Activated naive CD4-positive, alpha-beta T cell treated with anti-CD3 and anti-CD28 coated beads for 36 hours (primary cell): Measurements from ENCODE around the gene RAPH1. TPM values are rescaled to one million over a fixed set of nuclear protein-coding genes. Genes with fewer than 3 reads are reported as not detected.
A peak's percentile ranks its signal among the peaks of the same experiment; 100 is the strongest.
"Not testable (repeated sequence)": the region's sequence is repeated elsewhere in the genome, so short reads cannot be mapped to it uniquely, and the experiment has no call there.

Experiments used
- CTCF ChIA-PET: fragments of 350-600 bp; sonication (Branson Sonifier 250); formaldehyde crosslinking; loops from one replicate; lab custom pipeline; 2021; ENCODE audit warnings: antibody characterized with exemption; lab: Charles Lee
- DNase-seq: peaks from one replicate; pipeline ENCODE4 v3.0.0-alpha.2; 2020
- H3K27ac Mint-ChIP-seq: one replicate; pipeline ENCODE4 v1.8.0; 2021; ENCODE audit warnings: mild to moderate bottlenecking, mixed read lengths
- H3K27me3 Mint-ChIP-seq: one replicate; pipeline ENCODE4 v1.8.0; 2021; ENCODE audit warnings: low read depth, mixed read lengths
- H3K36me3 Mint-ChIP-seq: one replicate; pipeline ENCODE4 v1.8.0; 2021; ENCODE audit warnings: low read depth, mixed read lengths
- H3K4me1 Mint-ChIP-seq: one replicate; pipeline ENCODE4 v1.8.0; 2021; ENCODE audit warnings: low read depth, mixed read lengths
- H3K4me3 Mint-ChIP-seq: one replicate; pipeline ENCODE4 v1.8.0; 2021; ENCODE audit warnings: mild to moderate bottlenecking, moderate library complexity, mixed read lengths
- H3K9me3 Mint-ChIP-seq: one replicate; pipeline ENCODE4 v1.8.0; 2021; ENCODE audit warnings: mixed read lengths
- intact Hi-C: fragments of 100-400 bp; cut with micrococcal nuclease; formaldehyde crosslinking; loops from one replicate; pipeline ENCODE4 v1.15.1; 2023
- total RNA-seq, 2 experiments: library from RNA; stranded (reverse); gene quantifications; one replicate each; pipeline ENCODE4 v1.2.3, GENCODE V29; 2021

The RAPH1 gene
- total RNA-seq, 2 experiments from 2014 or later, result 8.6 to 11.9 TPM

GRCh38 chr2:203543898-203544328 is 8.8 kb upstream of the RAPH1 start:
- no peak overlapping the region for H3K4me3 Mint-ChIP-seq
- CTCF ChIA-PET, result interaction anchor here (0.6 to 1.7 kb wide), 3 partner anchors 64 to 100 kb away, joined by 3 to 4 read pairs (median 3); no protein-coding TSS in a partner anchor
- H3K27ac Mint-ChIP-seq, result no peak overlapping the region
- no peak for DNase-seq
- intact Hi-C loops, result no loop called here
- peaks cover 7% of the 10 kb centered on the region for H3K4me1 Mint-ChIP-seq
- no peaks in the 10 kb centered on the region for H3K9me3 Mint-ChIP-seq
- no peaks in the 10 kb centered on the region for H3K36me3 Mint-ChIP-seq
- no peaks in the 10 kb centered on the region for H3K27me3 Mint-ChIP-seq

- CTCF ChIA-PET, result interaction anchor here (0.7 kb wide), 1 partner anchor 110 kb away, joined by 5 read pairs; no protein-coding TSS in a partner anchor
- intact Hi-C loops, DNase-seq, H3K27ac Mint-ChIP-seq, H3K36me3 Mint-ChIP-seq, H3K4me3 Mint-ChIP-seq, H3K4me1 Mint-ChIP-seq, H3K27me3 Mint-ChIP-seq: not testable (repeated sequence)
- H3K9me3 Mint-ChIP-seq, result peaks cover 12% of the 10 kb centered on the region
Observed at GRCh38 chr2:203540598-203540997, 5.5 kb upstream of the RAPH1 start.

- H3K4me3 Mint-ChIP-seq, H3K27ac Mint-ChIP-seq, intact Hi-C loops, H3K27me3 Mint-ChIP-seq, H3K36me3 Mint-ChIP-seq, H3K4me1 Mint-ChIP-seq: not testable (repeated sequence)
- peaks cover 12% of the 10 kb centered on the region for H3K9me3 Mint-ChIP-seq
- CTCF ChIA-PET, result interaction anchor here (0.6 kb wide), 1 partner anchor 227 kb away, joined by 4 read pairs; no protein-coding TSS in a partner anchor
- DNase-seq, result peak; percentile 6
Observed at GRCh38 chr2:203538237-203538636, 3.1 kb upstream of the RAPH1 start.

- H3K36me3 Mint-ChIP-seq, H3K27ac Mint-ChIP-seq, H3K27me3 Mint-ChIP-seq, H3K4me3 Mint-ChIP-seq, DNase-seq: not testable (repeated sequence)
- intact Hi-C loops, result loop anchor here (2.0 kb wide), 1 partner anchor 246 kb away; no protein-coding TSS in a partner anchor
- CTCF ChIA-PET, result interaction anchor here (0.6 kb wide), 1 partner anchor 59 kb away, joined by 3 read pairs; no protein-coding TSS in a partner anchor
- Mint-ChIP-seq H3K4me1 (peaks cover 21% of the 10 kb centered on the region), H3K9me3 (peaks cover 12% of the 10 kb centered on the region)
Observed at GRCh38 chr2:203536586-203536951, 1.5 kb upstream of the RAPH1 start.

- Mint-ChIP-seq H3K9me3 (peaks cover 12% of the 10 kb centered on the region), H3K36me3 (no peaks in the 10 kb centered on the region), H3K27me3 (peaks cover 6% of the 10 kb centered on the region), H3K27ac (peak overlapping the region; percentile 61), H3K4me3 (peak overlapping the region; percentile 82), H3K4me1 (peaks cover 21% of the 10 kb centered on the region)
- DNase-seq, result no peak
- CTCF ChIA-PET, result interaction anchor here (0.6 kb wide), 1 partner anchor 60 kb away, joined by 3 read pairs; no protein-coding TSS in a partner anchor
- intact Hi-C loops, result loop anchor here (1.0 to 2.0 kb wide), 5 partner anchors 37 to 297 kb away; partner anchors contain the start of gene CYP20A1
Observed at GRCh38 chr2:203535784-203536585, 884 bp upstream of the RAPH1 start.

GRCh38 chr2:203534621-203535077 is 452 bp downstream of the RAPH1 start:
- peak; percentile 49 for DNase-seq
- peaks cover 6% of the 10 kb centered on the region for H3K27me3 Mint-ChIP-seq
- no peaks in the 10 kb centered on the region for H3K36me3 Mint-ChIP-seq
- peak overlapping the region; percentile 79 for H3K4me3 Mint-ChIP-seq
- peaks cover 12% of the 10 kb centered on the region for H3K9me3 Mint-ChIP-seq
- peaks cover 21% of the 10 kb centered on the region for H3K4me1 Mint-ChIP-seq
- intact Hi-C loops, result loop anchor here (1.0 to 2.0 kb wide), 5 partner anchors 36 to 296 kb away; partner anchors contain the start of gene CYP20A1
- no peak overlapping the region for H3K27ac Mint-ChIP-seq
- CTCF ChIA-PET, result interaction anchor here (0.9 kb wide), 1 partner anchor 206 kb away, joined by 3 read pairs; no protein-coding TSS in a partner anchor

GRCh38 chr2:203533676-203534591 is 1.2 kb downstream of the RAPH1 start:
- CTCF ChIA-PET, result interaction anchor here (0.9 to 1.1 kb wide), 2 partner anchors 207 to 281 kb away, joined by 3 read pairs; no protein-coding TSS in a partner anchor
- peaks cover 6% of the 10 kb centered on the region for H3K27me3 Mint-ChIP-seq
- H3K4me1 Mint-ChIP-seq, result peaks cover 21% of the 10 kb centered on the region
- DNase-seq, result peak; percentile 32
- H3K27ac Mint-ChIP-seq, result no peak overlapping the region
- H3K9me3 Mint-ChIP-seq, result peaks cover 12% of the 10 kb centered on the region
- peak overlapping the region; percentile 79 for H3K4me3 Mint-ChIP-seq
- no peaks in the 10 kb centered on the region for H3K36me3 Mint-ChIP-seq
- intact Hi-C loops, result loop anchor here (1.0 to 2.0 kb wide), 4 partner anchors 35 to 295 kb away; partner anchors contain the start of gene CYP20A1

- Mint-ChIP-seq H3K9me3 (peaks cover 8% of the 10 kb centered on the region), H3K4me1 (peaks cover 21% of the 10 kb centered on the region), H3K4me3 (peak overlapping the region; percentile 79), H3K36me3 (no peaks in the 10 kb centered on the region), H3K27me3 (peaks cover 6% of the 10 kb centered on the region), H3K27ac (no peak overlapping the region)
- intact Hi-C loops, result no loop called here
- CTCF ChIA-PET, result interaction anchor here (0.9 to 1.1 kb wide), 3 partner anchors 9 to 282 kb away, joined by 3 to 4 read pairs (median 3); no protein-coding TSS in a partner anchor
- peak; percentile 13 for DNase-seq
Observed at GRCh38 chr2:203532957-203533658, 2.0 kb downstream of the RAPH1 start.

- H3K9me3 Mint-ChIP-seq, result no peaks in the 10 kb centered on the region
- intact Hi-C loops, result no loop called here
- DNase-seq, result no peak
- no peak overlapping the region for H3K27ac Mint-ChIP-seq
- H3K4me1 Mint-ChIP-seq, result peaks cover 6% of the 10 kb centered on the region
- no peaks in the 10 kb centered on the region for H3K27me3 Mint-ChIP-seq
- no peak overlapping the region for H3K4me3 Mint-ChIP-seq
- CTCF ChIA-PET, result interaction anchor here (0.7 to 1.0 kb wide), 2 partner anchors 58 to 74 kb away, joined by 4 to 5 read pairs; no protein-coding TSS in a partner anchor
- H3K36me3 Mint-ChIP-seq, result no peaks in the 10 kb centered on the region
Observed at GRCh38 chr2:203527719-203528118, 7.4 kb downstream of the RAPH1 start.

- H3K4me1 Mint-ChIP-seq, H3K27me3 Mint-ChIP-seq, intact Hi-C loops, H3K9me3 Mint-ChIP-seq, H3K36me3 Mint-ChIP-seq, H3K4me3 Mint-ChIP-seq, DNase-seq, H3K27ac Mint-ChIP-seq: not testable (repeated sequence)
- CTCF ChIA-PET, result interaction anchor here (0.6 kb wide), 2 partner anchors 155 to 183 kb away, joined by 3 read pairs; no protein-coding TSS in a partner anchor
Observed at GRCh38 chr2:203513268-203513667, 21.8 kb downstream of the RAPH1 start.

- DNase-seq, result no peak
- peaks cover 3% of the 10 kb centered on the region for H3K36me3 Mint-ChIP-seq
- intact Hi-C loops, result no loop called here
- H3K27me3 Mint-ChIP-seq, result no peaks in the 10 kb centered on the region
- peaks cover 4% of the 10 kb centered on the region for H3K9me3 Mint-ChIP-seq
- H3K27ac Mint-ChIP-seq, result no peak overlapping the region
- H3K4me3 Mint-ChIP-seq, result no peak overlapping the region
- H3K4me1 Mint-ChIP-seq, result peaks cover 4% of the 10 kb centered on the region
- CTCF ChIA-PET, result interaction anchor here (0.7 kb wide), 1 partner anchor 775 kb away, joined by 4 read pairs; no protein-coding TSS in a partner anchor
Observed at GRCh38 chr2:203510941-203511305, 24.2 kb downstream of the RAPH1 start.
